BJ (cell line): ENCODE measurements around the gene CIC. TPM values are rescaled to one million over a fixed set of nuclear protein-coding genes. Genes with fewer than 3 reads are reported as not detected.

Source experiments
- CTCF ChIA-PET: fragments of 350-600 bp; formaldehyde crosslinking; extraction: SDS; loops from one replicate; lab custom pipeline; 2021; ENCODE audit warnings: antibody characterized with exemption, inconsistent platforms; lab: Yijun Ruan, JAX
- POLR2A ChIA-PET: fragments of 300-600 bp; sonication (Branson Sonifier 250); formaldehyde crosslinking; extraction: SDS; loops from one replicate; lab custom pipeline; 2021; ENCODE audit warnings: antibody characterized with exemption; lab: Charles Lee
- DNase-seq: peaks from one replicate; pipeline ENCODE4 v3.0.0-alpha.2; 2011; ENCODE audit warnings: low read depth
- H3K27me3 ChIP-seq: 2 replicates; pipeline ENCODE4 v1.6.0; 2011; ENCODE audit warnings: low read length; ENCODE audit not compliant: control insufficient read depth, insufficient read depth
- H3K36me3 ChIP-seq: 2 replicates; pipeline ENCODE4 v1.5.1; 2011; ENCODE audit warnings: low read length; ENCODE audit not compliant: control insufficient read depth, insufficient read depth
- H3K4me3 ChIP-seq: 2 replicates; pipeline ENCODE4 v1.5.1; 2011; ENCODE audit warnings: low read depth, mild to moderate bottlenecking, control low read depth, low read length
- CTCF ChIP-seq: IDR thresholded peaks from 2 replicates; pipeline ENCODE4 v1.5.1; 2011; ENCODE audit warnings: low read depth, mild to moderate bottlenecking, control low read depth, inconsistent platforms, low read length, moderate library complexity; ENCODE audit not compliant: insufficient read depth
- polyA plus RNA-seq: library from polyadenylated mRNA; depleted of rRNA; stranded (reverse); fragments of >200 nt; gene quantifications from 2 replicates; pipeline ENCODE4 v1.2.3, GENCODE V29; 2011

The CIC gene
- polyA plus RNA-seq, 1 experiment = 7.0 TPM

DNA sequence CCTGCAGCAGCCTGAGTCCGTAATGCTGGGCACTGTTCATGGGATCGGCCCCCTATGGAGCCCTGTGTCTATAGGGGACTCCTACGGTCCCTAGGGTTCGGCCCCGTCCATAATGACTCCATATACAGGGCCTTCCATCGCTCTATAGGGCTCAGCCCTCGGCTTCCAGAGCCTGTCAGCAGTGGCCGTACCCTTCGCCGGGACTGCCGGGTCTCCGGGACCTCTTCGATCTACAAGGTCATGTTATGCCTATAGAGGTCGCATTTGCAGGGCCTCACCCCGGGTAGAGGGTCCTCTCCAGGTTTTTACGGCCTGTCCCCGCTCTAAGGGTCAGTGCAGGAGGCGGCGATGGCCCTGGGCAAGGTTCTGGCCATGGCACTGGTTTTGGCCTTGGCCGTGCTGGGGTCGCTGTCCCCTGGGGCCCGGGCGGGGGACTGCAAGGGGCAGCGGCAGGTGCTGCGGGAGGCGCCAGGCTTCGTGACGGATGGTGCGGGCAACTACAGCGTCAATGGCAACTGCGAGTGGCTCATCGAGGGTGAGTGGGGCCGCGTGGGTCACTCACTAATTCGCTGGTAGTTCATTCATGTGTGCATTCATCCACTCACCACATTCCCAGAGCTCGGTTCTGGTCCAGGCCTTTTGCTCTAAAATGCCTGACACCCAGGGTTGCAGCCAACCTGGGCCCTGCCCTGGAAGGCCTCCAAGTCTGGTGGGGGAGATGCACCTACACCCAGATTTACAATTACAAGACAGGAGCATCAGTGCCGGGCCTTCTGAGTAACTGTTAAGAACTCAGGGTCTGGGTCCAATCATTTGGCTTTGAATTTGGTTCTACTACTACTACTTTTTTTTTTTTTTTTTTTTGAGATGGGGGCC is 57.1 kb downstream of the CIC start:
- peak; percentile 23; the same call in 1 of the 2 replicates for TF ChIP-seq CTCF
- CTCF ChIA-PET = interaction anchor here (0.7 kb wide), 1 partner anchor 48 kb away, joined by 3 read pairs; no protein-coding TSS in a partner anchor
- H3K27me3 ChIP-seq = peaks cover 19% of the 10 kb centered on the region
- no peaks in the 10 kb centered on the region for H3K36me3 ChIP-seq
- POLR2A ChIA-PET = no interaction called here
- no peak for DNase-seq
- peak overlapping the region; percentile 88 for H3K4me3 ChIP-seq

DNA sequence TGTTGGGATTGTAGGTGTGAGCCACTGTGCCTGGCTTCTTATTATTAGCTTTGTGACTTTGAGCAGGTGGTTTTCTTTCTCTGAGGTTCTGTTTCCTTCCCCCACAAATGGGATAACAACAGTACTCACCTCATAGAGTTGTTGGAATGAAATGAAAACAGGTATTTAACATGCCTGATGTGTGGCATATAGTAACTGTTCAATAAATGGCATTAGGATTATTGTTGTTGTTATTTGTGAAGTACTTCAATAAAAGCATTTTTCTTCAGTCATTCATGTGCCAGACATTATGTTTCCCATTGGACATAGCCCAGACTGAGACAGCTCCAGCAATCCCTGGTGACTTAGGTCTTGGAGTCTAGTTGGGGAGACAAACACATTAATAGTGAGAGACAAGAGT is 57.9 kb downstream of the CIC start:
- CTCF ChIA-PET = interaction anchor here (1.0 kb wide), 1 partner anchor 83 kb away, joined by 3 read pairs; no protein-coding TSS in a partner anchor
- no peaks in the 10 kb centered on the region for H3K36me3 ChIP-seq
- DNase-seq = no peak
- no peak overlapping the region for H3K4me3 ChIP-seq
- peaks cover 16% of the 10 kb centered on the region for H3K27me3 ChIP-seq
- POLR2A ChIA-PET = no interaction called here
- no peak for TF ChIP-seq CTCF

DNA sequence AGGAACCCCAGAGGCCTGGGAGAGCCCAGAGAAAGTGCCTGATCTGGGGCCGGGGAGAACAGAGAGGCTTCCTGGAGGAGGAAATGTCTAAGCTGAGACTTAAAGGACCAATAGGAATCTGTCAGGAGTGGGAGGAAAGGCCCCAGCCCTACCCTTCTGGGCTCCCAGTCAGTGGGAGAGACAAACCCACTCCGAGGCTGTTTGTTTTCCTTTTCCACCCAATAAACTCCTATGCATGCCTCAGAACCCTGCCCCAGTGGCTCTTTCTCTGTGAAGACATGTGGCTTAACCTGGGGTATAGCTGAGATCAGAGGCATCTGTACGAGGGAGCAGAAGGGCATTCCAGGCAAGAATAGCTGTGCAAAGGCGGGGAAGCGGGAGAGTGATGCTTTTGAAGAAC is 58.3 kb downstream of the CIC start:
- Histone ChIP-seq H3K36me3 (no peaks in the 10 kb centered on the region), H3K27me3 (peaks cover 12% of the 10 kb centered on the region), H3K4me3 (no peak overlapping the region)
- ChIA-PET CTCF (interaction anchor here (0.8 to 1.4 kb wide), 3 partner anchors 8 to 83 kb away, joined by 3 to 4 read pairs (median 3); no protein-coding TSS in a partner anchor), POLR2A (no interaction called here)
- no peak for TF ChIP-seq CTCF
- DNase-seq = no peak

- no peak for DNase-seq
- TF ChIP-seq CTCF = no peak
- ChIA-PET CTCF (interaction anchor here (0.8 to 1.4 kb wide), 3 partner anchors 9 to 84 kb away, joined by 3 to 4 read pairs (median 3); no protein-coding TSS in a partner anchor), POLR2A (no interaction called here)
- Histone ChIP-seq H3K4me3 (no peak overlapping the region), H3K36me3 (no peaks in the 10 kb centered on the region), H3K27me3 (peaks cover 11% of the 10 kb centered on the region)
Observed at GRCh38 chr19:42328106-42328505, 59.1 kb downstream of the CIC start.

- peaks cover 7% of the 10 kb centered on the region for H3K27me3 ChIP-seq
- no peak for TF ChIP-seq CTCF
- POLR2A ChIA-PET = no interaction called here
- no peaks in the 10 kb centered on the region for H3K36me3 ChIP-seq
- CTCF ChIA-PET = interaction anchor here (1.4 kb wide), 1 partner anchor 10 kb away, joined by 3 read pairs; no protein-coding TSS in a partner anchor
- H3K4me3 ChIP-seq = no peak overlapping the region
- DNase-seq = no peak
Observed at GRCh38 chr19:42328854-42329253, 59.8 kb downstream of the CIC start.
